A549 (cell line): ENCODE results near the gene MYH15. TPM values are rescaled to one million over a fixed set of nuclear protein-coding genes. Genes with fewer than 3 reads are reported as not detected.
A peak's percentile ranks its signal among the peaks of the same experiment; 100 is the strongest.

Experiments
- ATAC-seq, 2 experiments: fragments of 200-7000 bp in 1 of 2; fragments of >200 bp in 1 of 2; cut with Nextera tagmentation in 1 of 2; cut with Tn5 transposase in 1 of 2; 3 replicates each; pipeline versions ENCODE4 v1.8.0 to v1.9.1; 2018 to 2020; ENCODE audit warnings: mild to moderate bottlenecking in 1 of 2, moderate library complexity in 1 of 2
- CTCF ChIA-PET: fragments of 300-600 bp; sonication (Branson Sonifier 250); formaldehyde crosslinking; extraction: SDS; loops from one replicate; lab custom pipeline; 2021; ENCODE audit warnings: antibody characterized with exemption, inconsistent platforms; lab: Yijun Ruan, JAX
- POLR2A ChIA-PET: fragments of 350-600 bp; formaldehyde crosslinking; extraction: SDS; loops from one replicate; lab custom pipeline; 2021; ENCODE audit warnings: antibody characterized with exemption, inconsistent platforms; lab: Yijun Ruan, JAX
- DNase-seq, 2 experiments: peaks; one replicate each; pipeline versions ENCODE4 v3.0.0 to v3.0.0-alpha.2; 2011 to 2016; ENCODE audit warnings: low read depth in 1 of 2, low spot score in 1 of 2
- FAIRE-seq: peaks from 2 replicates; lab custom pipeline; 2011; peaks lifted over from hg19 to GRCh38; lab: Jason Lieb, UNC
- H3K27ac ChIP-seq, 2 experiments: fragments of >200 bp; sonication (Bioruptor Twin); formaldehyde crosslinking; 3 replicates each; pipeline ENCODE4 v1.5.1; 2016 to 2017
- H3K4me1 ChIP-seq: fragments of >200 bp; sonication (Bioruptor Twin); formaldehyde crosslinking; 3 replicates; pipeline ENCODE4 v1.6.1; 2016
- H3K4me2 ChIP-seq: fragments of >200 bp; sonication (Bioruptor Twin); formaldehyde crosslinking; 3 replicates; pipeline ENCODE4 v1.6.1; 2016
- H3K4me3 ChIP-seq: fragments of >200 bp; sonication (Bioruptor Twin); formaldehyde crosslinking; 3 replicates; pipeline ENCODE4 v1.5.1; 2016
- H3K9me3 ChIP-seq: fragments of >200 bp; sonication (Bioruptor Twin); formaldehyde crosslinking; 3 replicates; pipeline ENCODE4 v1.6.1; 2016
- CBX8 ChIP-seq: fragments of 200-600 bp; sonication (generic); IDR thresholded peaks from 2 replicates; pipeline ENCODE4 v1.6.1; 2016
- CHD4 ChIP-seq: fragments of 200-600 bp; sonication (generic); IDR thresholded peaks from 2 replicates; pipeline ENCODE4 v1.6.1; 2016; ENCODE audit warnings: antibody characterized with exemption, mild to moderate bottlenecking, borderline replicate concordance
- EHF ChIP-seq: fragments of 250-450 bp; sonication (Bioruptor Pico); IDR thresholded peaks from 2 replicates; pipeline ENCODE4 v1.5.0; 2020; ENCODE audit warnings: mild to moderate bottlenecking
- EP300 ChIP-seq, 2 experiments: fragments of >200 bp; sonication (Bioruptor Twin); formaldehyde crosslinking; IDR thresholded peaks; 2 replicates in 1 of 2; 3 replicates in 1 of 2; pipeline ENCODE4 v1.6.1; 2016 to 2017
- ESRRA ChIP-seq: fragments of 150-350 bp; IDR thresholded peaks from 2 replicates; pipeline ENCODE4 v1.6.1; 2014; ENCODE audit warnings: mild to moderate bottlenecking, low read length, borderline replicate concordance
- FOSB ChIP-seq: fragments of 250-450 bp; sonication (Bioruptor Pico); IDR thresholded peaks from 2 replicates; pipeline ENCODE4 v1.5.0; 2020; ENCODE audit warnings: mild to moderate bottlenecking, moderate library complexity
- FOSL2 ChIP-seq, 2 experiments: fragments of 450-650 bp in 1 of 2; fragments of >200 bp in 1 of 2; sonication (Bioruptor Twin) in 1 of 2; formaldehyde crosslinking; IDR thresholded peaks; 2 replicates each; pipeline versions ENCODE4 v1.5.0 to v1.6.1; 2016 to 2020; ENCODE audit warnings: mild to moderate bottlenecking in 1 of 2, moderate library complexity in 1 of 2
- GATA3 ChIP-seq: IDR thresholded peaks from 2 replicates; pipeline ENCODE4 v1.6.1; 2012; ENCODE audit warnings: borderline replicate concordance
- HEYL ChIP-seq: fragments of 250-450 bp; sonication (Bioruptor Pico); IDR thresholded peaks from 2 replicates; pipeline ENCODE4 v1.8.0; 2021; ENCODE audit warnings: mild to moderate bottlenecking, moderate library complexity
- HMGXB4 ChIP-seq: fragments of 250-450 bp; sonication (Bioruptor Pico); IDR thresholded peaks from 2 replicates; pipeline ENCODE4 v1.5.0; 2021; ENCODE audit warnings: mild to moderate bottlenecking, moderate library complexity, borderline replicate concordance
- HOXB13 ChIP-seq: fragments of 250-450 bp; sonication (Bioruptor Pico); IDR thresholded peaks from 2 replicates; pipeline ENCODE4 v1.5.0; 2020; ENCODE audit warnings: low read depth, mild to moderate bottlenecking, moderate library complexity
- HOXB5 ChIP-seq: fragments of 250-450 bp; sonication (Bioruptor Pico); IDR thresholded peaks from 2 replicates; pipeline ENCODE4 v1.5.0; 2020; ENCODE audit warnings: mild to moderate bottlenecking, moderate library complexity
- JUNB ChIP-seq: fragments of >200 bp; sonication (Bioruptor Twin); formaldehyde crosslinking; IDR thresholded peaks from 2 replicates; pipeline ENCODE4 v1.6.1; 2016
- KDM1A ChIP-seq: fragments of 200-600 bp; sonication (generic); IDR thresholded peaks from 2 replicates; pipeline ENCODE4 v1.6.1; 2016; ENCODE audit warnings: low read depth, mild to moderate bottlenecking
- MAFK ChIP-seq: fragments of 450-650 bp; IDR thresholded peaks from 2 replicates; pipeline ENCODE4 v1.6.1; 2014; ENCODE audit not compliant: partially characterized antibody
- NFE2L2 ChIP-seq: fragments of 150-350 bp; conservative IDR thresholded peaks from 2 replicates; pipeline ENCODE4 v1.6.1; 2014; ENCODE audit warnings: low read length
- NPAS2 ChIP-seq: fragments of 250-450 bp; sonication (Bioruptor Pico); IDR thresholded peaks from 2 replicates; pipeline ENCODE4 v1.8.0; 2022; ENCODE audit warnings: mild to moderate bottlenecking, moderate library complexity, borderline replicate concordance
- POLR2AphosphoS2 ChIP-seq: conservative IDR thresholded peaks from 2 replicates; pipeline ENCODE4 v1.6.1; 2012; ENCODE audit warnings: low read length, improper control_type of control experiment, inconsistent platforms
- RAD21 ChIP-seq, 2 experiments: fragments of >200 bp in 1 of 2; sonication (Bioruptor Twin) in 1 of 2; formaldehyde crosslinking in 1 of 2; IDR thresholded peaks in 1 of 2; conservative IDR thresholded peaks in 1 of 2; 2 replicates in 1 of 2; 3 replicates in 1 of 2; pipeline ENCODE4 v1.6.1; 2012 to 2018; ENCODE audit warnings: inconsistent platforms in 1 of 2
- SMC3 ChIP-seq: fragments of >200 bp; sonication (Bioruptor Twin); formaldehyde crosslinking; IDR thresholded peaks from 3 replicates; pipeline ENCODE4 v1.6.1; 2018; ENCODE audit warnings: inconsistent platforms
- SREBF2 ChIP-seq: fragments of 450-650 bp; IDR thresholded peaks from 2 replicates; pipeline ENCODE4 v1.6.1; 2014; ENCODE audit warnings: mild to moderate bottlenecking, moderate library complexity
- TFCP2L1 ChIP-seq: fragments of 250-450 bp; sonication (Bioruptor Pico); IDR thresholded peaks from 2 replicates; pipeline ENCODE4 v1.5.0; 2021; ENCODE audit warnings: mild to moderate bottlenecking
- TP53 ChIP-seq: fragments of 250-450 bp; sonication (Bioruptor Pico); IDR thresholded peaks from 2 replicates; pipeline ENCODE4 v1.5.0; 2021; ENCODE audit warnings: mild to moderate bottlenecking, moderate library complexity
- ZC3H11A ChIP-seq: fragments of 450-650 bp; IDR thresholded peaks from 2 replicates; pipeline ENCODE4 v1.6.1; 2014; ENCODE audit warnings: antibody characterized with exemption, mild to moderate bottlenecking
- ZFP36 ChIP-seq: fragments of 450-650 bp; IDR thresholded peaks from 2 replicates; pipeline ENCODE4 v1.6.1; 2014; ENCODE audit warnings: borderline replicate concordance; ENCODE audit not compliant: partially characterized antibody
- ZSCAN20 ChIP-seq: fragments of 250-450 bp; sonication (Bioruptor Pico); IDR thresholded peaks from 2 replicates; pipeline ENCODE4 v1.8.0; 2022; ENCODE audit warnings: mild to moderate bottlenecking, moderate library complexity
- WGBS: methylation state at CpG from one replicate; pipeline ENCODE4 v1.1.6; 2017; ENCODE audit errors: missing lambda C conversion rate; 5-methylcytosine and 5-hydroxymethylcytosine counted together
- polyA plus RNA-seq, 4 experiments: library from polyadenylated mRNA; depleted of rRNA in 3 of 4; stranded (reverse); fragments of >200 nt; fragmentation: RNase III in 1 of 4; extraction: RNeasy Plus Mini Kit Qiagen cat#74134 plus additional on column Dnase treatment in 1 of 4; gene quantifications; 2 replicates in 3 of 4; 3 replicates in 1 of 4; pipeline ENCODE4 v1.2.3, GENCODE V29; 2011 to 2017
- TF ChIP-seq, protein P1 (sequence below): fragments of 150-350 bp; IDR thresholded peaks from 2 replicates; pipeline ENCODE4 v1.6.1; 2014; ENCODE audit warnings: low read depth, mild to moderate bottlenecking, low read length
- TF ChIP-seq, protein P2 (sequence below): IDR thresholded peaks from 2 replicates; pipeline ENCODE4 v1.6.1; 2012; ENCODE audit warnings: low read depth, borderline replicate concordance
- TF ChIP-seq, protein P3 (sequence below): IDR thresholded peaks from 2 replicates; pipeline ENCODE4 v1.6.1; 2012
- TF ChIP-seq, protein P4 (sequence below): fragments of >200 bp; sonication (Bioruptor Twin); formaldehyde crosslinking; IDR thresholded peaks from 2 replicates; pipeline ENCODE4 v1.6.1; 2016

Gene MYH15
- polyA plus RNA-seq, 2 of the 4 experiments (the other 2 are of a cell fraction): 0.39 to 1.7 TPM

DNA sequence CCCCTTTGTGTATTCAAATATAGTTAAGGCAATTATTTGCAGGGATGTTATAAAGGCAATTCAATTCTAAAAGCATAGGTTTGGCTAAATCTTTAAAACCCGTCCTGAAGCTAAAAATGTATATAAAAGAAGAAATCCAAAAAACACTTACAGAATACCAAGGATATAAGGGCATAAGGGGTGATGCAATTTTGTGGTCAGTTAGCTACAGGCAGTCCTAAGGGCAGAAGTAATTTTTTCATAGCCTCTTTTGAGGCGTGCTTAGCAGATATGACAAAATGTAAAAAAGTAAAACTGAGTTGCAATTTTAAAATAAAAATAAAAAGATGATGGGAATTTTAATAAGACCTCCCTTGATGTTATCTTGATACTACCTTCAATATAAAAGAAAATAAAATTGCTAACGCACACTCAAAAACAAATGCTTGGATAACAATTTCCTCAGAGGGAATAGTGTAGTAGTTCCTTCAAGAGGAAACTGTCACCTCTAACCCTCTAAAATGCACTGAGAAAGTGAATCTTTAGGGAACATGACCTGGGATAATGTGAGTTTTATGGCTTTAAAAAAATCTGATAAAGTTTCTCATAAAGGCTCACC, 104.2 kb downstream of the MYH15 start:
- Histone ChIP-seq H3K4me1 (no peaks in the 10 kb centered on the region), H3K27ac (no peak overlapping the region), H3K4me2 (peak overlapping the region; percentile 45; the same call in 1 of the 3 replicates), H3K9me3 (no peaks in the 10 kb centered on the region), H3K4me3 (no peak overlapping the region)
- CTCF ChIA-PET: interaction anchor here (0.8 to 2.4 kb wide), 13 partner anchors 10 to 1171 kb away, joined by 3 to 8 read pairs (median 4); no protein-coding TSS in a partner anchor
- no peak for FAIRE-seq
- no peak for TF ChIP-seq ZC3H11A
- no peak for TF ChIP-seq TFCP2L1 (CRISPR knock-in tag)
- TF ChIP-seq ESRRA: no peak
- TF ChIP-seq, protein P1, sequence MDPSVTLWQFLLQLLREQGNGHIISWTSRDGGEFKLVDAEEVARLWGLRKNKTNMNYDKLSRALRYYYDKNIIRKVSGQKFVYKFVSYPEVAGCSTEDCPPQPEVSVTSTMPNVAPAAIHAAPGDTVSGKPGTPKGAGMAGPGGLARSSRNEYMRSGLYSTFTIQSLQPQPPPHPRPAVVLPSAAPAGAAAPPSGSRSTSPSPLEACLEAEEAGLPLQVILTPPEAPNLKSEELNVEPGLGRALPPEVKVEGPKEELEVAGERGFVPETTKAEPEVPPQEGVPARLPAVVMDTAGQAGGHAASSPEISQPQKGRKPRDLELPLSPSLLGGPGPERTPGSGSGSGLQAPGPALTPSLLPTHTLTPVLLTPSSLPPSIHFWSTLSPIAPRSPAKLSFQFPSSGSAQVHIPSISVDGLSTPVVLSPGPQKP: no peak
- TF ChIP-seq SMC3: no peak
- no peak for TF ChIP-seq TP53 (CRISPR knock-in tag)
- TF ChIP-seq JUNB: no peak
- no peak for TF ChIP-seq ZSCAN20 (CRISPR knock-in tag)
- no peak for TF ChIP-seq NPAS2 (CRISPR knock-in tag)
- TF ChIP-seq KDM1A: no peak
- no peak for TF ChIP-seq POLR2AphosphoS2
- TF ChIP-seq MAFK: no peak
- TF ChIP-seq, protein P2, sequence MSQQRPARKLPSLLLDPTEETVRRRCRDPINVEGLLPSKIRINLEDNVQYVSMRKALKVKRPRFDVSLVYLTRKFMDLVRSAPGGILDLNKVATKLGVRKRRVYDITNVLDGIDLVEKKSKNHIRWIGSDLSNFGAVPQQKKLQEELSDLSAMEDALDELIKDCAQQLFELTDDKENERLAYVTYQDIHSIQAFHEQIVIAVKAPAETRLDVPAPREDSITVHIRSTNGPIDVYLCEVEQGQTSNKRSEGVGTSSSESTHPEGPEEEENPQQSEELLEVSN: no peak
- no peak for TF ChIP-seq FOSL2 (IDR thresholded peaks at IDR 0.05)
- no peak for TF ChIP-seq FOSL2 (CRISPR knock-in tag; IDR thresholded peaks at IDR 0.05)
- no peak for TF ChIP-seq GATA3
- no peak for TF ChIP-seq RAD21 (conservative IDR thresholded peaks at IDR 0.05 in 1 of 2, IDR thresholded peaks at IDR 0.05 in 1 of 2)
- no peak for TF ChIP-seq CBX8
- TF ChIP-seq SREBF2: no peak
- TF ChIP-seq EP300 (IDR thresholded peaks at IDR 0.05): no peak
- TF ChIP-seq HOXB5 (CRISPR knock-in tag): no peak
- POLR2A ChIA-PET: no interaction called here
- 59% methylated on average over 3 of the region's 3 CpGs for WGBS
- ATAC-seq: peak; percentile 26 to 59; a peak in 3 of 6 replicates
- no peak for DNase-seq

GRCh38 chr3:108404368-108404767, 106.0 kb downstream of the MYH15 start:
- FAIRE-seq (no peak), ATAC-seq (no peak), DNase-seq (no peak)
- no peak overlapping the region for H3K27ac ChIP-seq
- CTCF ChIA-PET: interaction anchor here (0.7 to 2.0 kb wide), 6 partner anchors 11 to 466 kb away, joined by 3 to 8 read pairs (median 4); no protein-coding TSS in a partner anchor
- H3K4me3 ChIP-seq: no peak overlapping the region
- H3K4me1 ChIP-seq: no peaks in the 10 kb centered on the region
- H3K4me2 ChIP-seq: no peak overlapping the region
- no peaks in the 10 kb centered on the region for H3K9me3 ChIP-seq
- no peak for TF ChIP-seq HEYL (CRISPR knock-in tag)
- TF ChIP-seq HOXB13 (CRISPR knock-in tag): no peak
- TF ChIP-seq CHD4: no peak
- TF ChIP-seq FOSL2 (IDR thresholded peaks at IDR 0.05): no peak
- TF ChIP-seq FOSL2 (CRISPR knock-in tag; IDR thresholded peaks at IDR 0.05): no peak
- TF ChIP-seq NFE2L2: no peak
- TF ChIP-seq ZFP36: no peak
- TF ChIP-seq RAD21 (conservative IDR thresholded peaks at IDR 0.05 in 1 of 2, IDR thresholded peaks at IDR 0.05 in 1 of 2): no peak
- TF ChIP-seq GATA3: no peak
- TF ChIP-seq, protein P3, sequence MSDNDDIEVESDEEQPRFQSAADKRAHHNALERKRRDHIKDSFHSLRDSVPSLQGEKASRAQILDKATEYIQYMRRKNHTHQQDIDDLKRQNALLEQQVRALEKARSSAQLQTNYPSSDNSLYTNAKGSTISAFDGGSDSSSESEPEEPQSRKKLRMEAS: no peak
- no peak for TF ChIP-seq FOSB (CRISPR knock-in tag)
- TF ChIP-seq, protein P4, sequence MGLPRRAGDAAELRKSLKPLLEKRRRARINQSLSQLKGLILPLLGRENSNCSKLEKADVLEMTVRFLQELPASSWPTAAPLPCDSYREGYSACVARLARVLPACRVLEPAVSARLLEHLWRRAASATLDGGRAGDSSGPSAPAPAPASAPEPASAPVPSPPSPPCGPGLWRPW: no peak
- no peak for TF ChIP-seq HMGXB4 (CRISPR knock-in tag)
- TF ChIP-seq EHF (CRISPR knock-in tag): no peak
- WGBS: 73% methylated on average over 2 of the region's 2 CpGs
- POLR2A ChIA-PET: no interaction called here
